ENCODE measurements around the gene ATRIP.

ATRIP gene

DNA sequence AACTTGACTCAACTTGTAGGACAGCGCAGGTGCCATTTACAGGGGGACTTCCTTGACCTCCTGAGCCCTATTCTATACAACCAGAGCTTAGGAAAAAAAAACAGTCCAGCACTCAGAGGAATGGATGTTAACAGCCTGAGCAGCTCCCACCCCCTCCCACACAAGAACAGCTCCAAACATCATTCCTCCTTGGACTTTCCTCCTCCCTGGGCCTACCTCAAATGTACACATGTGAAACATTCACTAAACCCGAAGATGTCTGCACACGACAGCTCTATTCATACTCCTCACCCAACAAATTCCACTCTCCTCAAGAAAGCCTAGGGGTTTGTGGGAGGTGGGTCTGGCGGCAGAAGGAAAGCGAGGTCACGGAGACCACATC lies 503 bp upstream of the ATRIP start:
- Histone ChIP-seq H3K9me3 (no peaks in the 10 kb centered on the region), H3K27ac (peak overlapping the region; percentile 88 to 89), H3K4me3 (peak overlapping the region; percentile 71 to 79), H3K27me3 (no peaks in the 10 kb centered on the region), H3K36me3 (peaks cover 7 to 48% (median 29%) of the 10 kb centered on the region in 3 donors), H3K4me1 (peaks cover 0 to 39% (median 27%) of the 10 kb centered on the region in 4 donors)
- no peak for DNase-seq
- TF ChIP-seq, protein P1, sequence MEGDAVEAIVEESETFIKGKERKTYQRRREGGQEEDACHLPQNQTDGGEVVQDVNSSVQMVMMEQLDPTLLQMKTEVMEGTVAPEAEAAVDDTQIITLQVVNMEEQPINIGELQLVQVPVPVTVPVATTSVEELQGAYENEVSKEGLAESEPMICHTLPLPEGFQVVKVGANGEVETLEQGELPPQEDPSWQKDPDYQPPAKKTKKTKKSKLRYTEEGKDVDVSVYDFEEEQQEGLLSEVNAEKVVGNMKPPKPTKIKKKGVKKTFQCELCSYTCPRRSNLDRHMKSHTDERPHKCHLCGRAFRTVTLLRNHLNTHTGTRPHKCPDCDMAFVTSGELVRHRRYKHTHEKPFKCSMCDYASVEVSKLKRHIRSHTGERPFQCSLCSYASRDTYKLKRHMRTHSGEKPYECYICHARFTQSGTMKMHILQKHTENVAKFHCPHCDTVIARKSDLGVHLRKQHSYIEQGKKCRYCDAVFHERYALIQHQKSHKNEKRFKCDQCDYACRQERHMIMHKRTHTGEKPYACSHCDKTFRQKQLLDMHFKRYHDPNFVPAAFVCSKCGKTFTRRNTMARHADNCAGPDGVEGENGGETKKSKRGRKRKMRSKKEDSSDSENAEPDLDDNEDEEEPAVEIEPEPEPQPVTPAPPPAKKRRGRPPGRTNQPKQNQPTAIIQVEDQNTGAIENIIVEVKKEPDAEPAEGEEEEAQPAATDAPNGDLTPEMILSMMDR (IDR thresholded peaks at IDR 0.05) = no peak
- intact Hi-C loops (cut with DNase I; ENCODE audit: low total_unique reads) = no loop called here

GRCh38 chr3:48451270-48451669 lies 4.7 kb downstream of the ATRIP start:
- DNase-seq = no peak

DNA sequence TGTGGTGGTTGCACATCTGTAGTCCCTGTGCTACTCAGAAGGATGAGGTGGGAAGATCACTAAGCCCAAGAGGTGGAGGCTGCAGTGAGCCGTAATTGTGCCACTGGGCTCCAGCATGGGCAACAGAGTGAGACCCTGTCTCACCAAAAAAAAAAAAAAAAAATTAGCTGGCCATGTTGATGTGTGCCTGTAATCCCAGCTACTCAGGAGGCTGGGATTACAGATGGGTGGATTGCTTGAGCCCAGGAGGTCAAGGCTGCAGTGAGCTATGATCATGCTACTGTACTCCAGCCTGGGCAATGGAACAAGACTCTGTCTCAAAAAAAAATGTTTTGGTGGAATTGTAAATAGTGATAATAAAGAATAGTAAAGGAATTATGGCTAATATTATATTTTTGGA lies 9.9 kb downstream of the ATRIP start:
- TF ChIP-seq, protein P1 (IDR thresholded peaks at IDR 0.05) = no peak
- Histone ChIP-seq H3K27me3 (no peaks in the 10 kb centered on the region), H3K27ac (no peak overlapping the region), H3K4me1 (no peaks in the 10 kb centered on the region), H3K9me3 (no peaks in the 10 kb centered on the region), H3K4me3 (no peak overlapping the region), H3K36me3 (peaks cover 65 to 98% (median 66%) of the 10 kb centered on the region in 3 donors)
- intact Hi-C loops (cut with DNase I; ENCODE audit: low total_unique reads) = no loop called here
- DNase-seq = no peak

More at GRCh38 chr3:48451270-48451669, 4.7 kb downstream of the ATRIP start:
- TF ChIP-seq, protein P1 (IDR thresholded peaks at IDR 0.05) = no peak
- H3K9me3 ChIP-seq = no peaks in the 10 kb centered on the region
- no peak overlapping the region for H3K27ac ChIP-seq
- no peak overlapping the region for H3K4me3 ChIP-seq
- H3K36me3 ChIP-seq = peaks cover 29 to 62% (median 40%) of the 10 kb centered on the region in 3 donors
- intact Hi-C loops (cut with DNase I; ENCODE audit: low total_unique reads) = no loop called here
- H3K27me3 ChIP-seq = no peaks in the 10 kb centered on the region
- H3K4me1 ChIP-seq = peaks cover 0 to 16% (median 11%) of the 10 kb centered on the region in 4 donors

DNA sequence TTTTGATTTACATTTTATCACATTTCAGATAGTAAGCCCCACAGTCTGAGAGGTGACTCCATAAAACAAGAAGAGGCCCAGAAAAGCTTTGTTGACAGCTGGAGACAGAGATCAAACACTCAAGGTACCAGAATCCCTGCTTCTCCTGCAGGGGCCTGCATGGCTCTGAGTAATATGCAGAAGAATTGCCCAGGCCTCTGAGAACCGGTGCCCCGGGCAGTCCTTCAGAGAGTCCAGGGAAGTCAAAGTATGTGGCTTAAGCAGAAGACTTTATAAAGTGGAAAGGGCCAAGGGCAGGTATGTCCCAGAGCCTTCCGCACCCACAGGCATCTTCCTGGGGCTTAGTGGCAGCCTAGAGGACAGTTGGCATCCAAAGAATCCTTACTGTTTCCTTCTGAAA lies 12.8 kb downstream of the ATRIP start:
- TF ChIP-seq, protein P1 (IDR thresholded peaks at IDR 0.05) = no peak
- H3K27ac ChIP-seq = no peak overlapping the region
- H3K4me1 ChIP-seq = no peaks in the 10 kb centered on the region
- H3K27me3 ChIP-seq = no peaks in the 10 kb centered on the region
- H3K36me3 ChIP-seq = peaks cover 45 to 84% (median 51%) of the 10 kb centered on the region in 3 donors
- intact Hi-C loops (cut with DNase I; ENCODE audit: low total_unique reads) = no loop called here
- no peaks in the 10 kb centered on the region for H3K9me3 ChIP-seq
- no peak for DNase-seq
- H3K4me3 ChIP-seq = no peak overlapping the region

DNA sequence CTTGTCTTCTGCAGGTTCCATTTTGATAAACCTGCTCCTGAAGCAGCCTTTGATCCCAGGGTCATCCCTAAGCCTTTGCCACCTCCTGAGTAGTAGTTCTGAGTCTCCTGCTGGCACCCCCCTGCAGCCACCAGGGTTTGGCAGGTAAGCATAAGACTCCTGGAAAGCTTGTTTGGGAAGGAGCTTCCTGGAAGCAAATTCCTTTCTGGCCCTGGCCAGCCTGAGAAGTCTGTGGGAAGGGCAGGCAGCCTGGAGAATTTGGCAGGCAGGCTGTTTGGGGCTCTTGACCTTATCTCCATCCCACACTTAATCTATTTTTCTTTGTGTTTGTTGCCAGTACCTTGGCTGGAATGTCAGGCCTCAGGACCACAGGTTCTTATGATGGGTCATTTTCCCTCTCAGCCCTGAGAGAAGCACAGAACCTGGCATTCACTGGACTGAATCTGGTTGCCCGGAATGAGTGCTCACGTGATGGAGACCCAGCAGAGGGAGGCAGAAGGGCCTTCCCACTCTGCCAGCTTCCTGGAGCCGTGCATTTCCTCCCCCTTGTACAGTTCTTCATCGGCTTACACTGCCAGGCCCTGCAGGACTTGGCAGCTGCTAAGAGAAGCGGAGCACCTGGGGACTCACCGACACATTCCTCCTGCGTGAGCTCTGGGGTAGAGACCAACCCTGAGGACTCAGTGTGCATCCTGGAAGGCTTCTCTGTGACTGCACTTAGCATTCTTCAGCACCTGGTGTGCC lies 13.4 kb downstream of the ATRIP start:
- Histone ChIP-seq H3K27me3 (no peaks in the 10 kb centered on the region), H3K27ac (no peak overlapping the region), H3K4me1 (peaks cover 0 to 4% (median 3%) of the 10 kb centered on the region in 4 donors), H3K36me3 (peaks cover 42 to 78% (median 45%) of the 10 kb centered on the region in 3 donors), H3K4me3 (no peak overlapping the region), H3K9me3 (no peaks in the 10 kb centered on the region)
- intact Hi-C loops (cut with DNase I; ENCODE audit: low total_unique reads) = loop anchor here (10.0 kb wide), 2 partner anchors 175 to 225 kb away; partner anchors contain the start of genes NCKIPSD and SLC26A6
- DNase-seq = no peak
- TF ChIP-seq, protein P1 (IDR thresholded peaks at IDR 0.05) = no peak

All from tibial artery (tissue), 4 donors.